IMR-90 (cell line): ENCODE results near the gene GPR171.

ENCODE experiments used
- CEBPB ChIP-seq: IDR thresholded peaks from 2 replicates; pipeline ENCODE4 v1.6.1; 2012; ENCODE audit warnings: low read depth, low read length, improper control_type of control experiment
- CHD1 ChIP-seq: IDR thresholded peaks from 2 replicates; pipeline ENCODE4 v1.6.1; 2012; ENCODE audit warnings: low read depth, low read length, improper control_type of control experiment
- FOS ChIP-seq: fragments of 150-350 bp; IDR thresholded peaks from 2 replicates; pipeline ENCODE4 v1.6.1; 2016; ENCODE audit warnings: low read depth, low read length
- MAFK ChIP-seq: IDR thresholded peaks from 2 replicates; pipeline ENCODE4 v1.6.1; 2012; ENCODE audit warnings: low read depth, low read length, improper control_type of control experiment
- MXI1 ChIP-seq: IDR thresholded peaks from 2 replicates; pipeline ENCODE4 v1.6.1; 2012; ENCODE audit warnings: low read depth, mild to moderate bottlenecking, low read length, moderate library complexity, borderline replicate concordance
- POLR2A ChIP-seq: IDR thresholded peaks from 2 replicates; pipeline ENCODE4 v1.6.1; 2012; ENCODE audit warnings: mild to moderate bottlenecking, low read depth, low read length
- RAD21 ChIP-seq: IDR thresholded peaks from 2 replicates; pipeline ENCODE4 v1.6.1; 2012; ENCODE audit warnings: low read length, improper control_type of control experiment
- TF ChIP-seq, protein P1 (sequence below): conservative IDR thresholded peaks from 2 replicates; pipeline ENCODE4 v1.5.1; 2012; ENCODE audit warnings: mild to moderate bottlenecking, low read depth, low read length, improper control_type of control experiment
- TF ChIP-seq, protein P2 (sequence below): fragments of 150-350 bp; IDR thresholded peaks from 2 replicates; pipeline ENCODE4 v1.6.1; 2017; ENCODE audit warnings: mild to moderate bottlenecking, antibody characterized with exemption, low read length, low read depth

DNA sequence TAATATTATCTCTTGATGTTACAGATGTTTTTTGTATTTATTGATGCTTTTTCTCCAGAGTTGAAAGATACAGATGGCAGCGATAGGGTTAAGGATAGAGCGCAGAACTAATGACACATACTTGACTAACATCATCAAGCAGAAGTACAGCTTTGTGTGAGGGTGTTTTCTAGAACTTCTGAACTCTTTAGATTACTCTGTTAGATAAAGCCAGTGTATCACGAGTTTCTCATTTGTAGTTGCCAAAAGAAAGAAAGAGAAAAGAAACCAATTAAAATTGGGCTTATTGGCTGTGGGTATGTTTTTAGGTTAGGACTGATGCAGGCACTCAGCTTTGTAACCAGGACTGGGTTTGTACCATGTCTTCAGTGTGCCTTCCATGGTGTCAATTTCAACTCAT is 6.6 kb upstream of the GPR171 start:
- TF ChIP-seq, protein P1, sequence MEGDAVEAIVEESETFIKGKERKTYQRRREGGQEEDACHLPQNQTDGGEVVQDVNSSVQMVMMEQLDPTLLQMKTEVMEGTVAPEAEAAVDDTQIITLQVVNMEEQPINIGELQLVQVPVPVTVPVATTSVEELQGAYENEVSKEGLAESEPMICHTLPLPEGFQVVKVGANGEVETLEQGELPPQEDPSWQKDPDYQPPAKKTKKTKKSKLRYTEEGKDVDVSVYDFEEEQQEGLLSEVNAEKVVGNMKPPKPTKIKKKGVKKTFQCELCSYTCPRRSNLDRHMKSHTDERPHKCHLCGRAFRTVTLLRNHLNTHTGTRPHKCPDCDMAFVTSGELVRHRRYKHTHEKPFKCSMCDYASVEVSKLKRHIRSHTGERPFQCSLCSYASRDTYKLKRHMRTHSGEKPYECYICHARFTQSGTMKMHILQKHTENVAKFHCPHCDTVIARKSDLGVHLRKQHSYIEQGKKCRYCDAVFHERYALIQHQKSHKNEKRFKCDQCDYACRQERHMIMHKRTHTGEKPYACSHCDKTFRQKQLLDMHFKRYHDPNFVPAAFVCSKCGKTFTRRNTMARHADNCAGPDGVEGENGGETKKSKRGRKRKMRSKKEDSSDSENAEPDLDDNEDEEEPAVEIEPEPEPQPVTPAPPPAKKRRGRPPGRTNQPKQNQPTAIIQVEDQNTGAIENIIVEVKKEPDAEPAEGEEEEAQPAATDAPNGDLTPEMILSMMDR: no peak
- TF ChIP-seq POLR2A: no peak
- TF ChIP-seq FOS: no peak
- TF ChIP-seq RAD21: no peak
- no peak for TF ChIP-seq CHD1
- TF ChIP-seq CEBPB: no peak
- TF ChIP-seq, protein P2, sequence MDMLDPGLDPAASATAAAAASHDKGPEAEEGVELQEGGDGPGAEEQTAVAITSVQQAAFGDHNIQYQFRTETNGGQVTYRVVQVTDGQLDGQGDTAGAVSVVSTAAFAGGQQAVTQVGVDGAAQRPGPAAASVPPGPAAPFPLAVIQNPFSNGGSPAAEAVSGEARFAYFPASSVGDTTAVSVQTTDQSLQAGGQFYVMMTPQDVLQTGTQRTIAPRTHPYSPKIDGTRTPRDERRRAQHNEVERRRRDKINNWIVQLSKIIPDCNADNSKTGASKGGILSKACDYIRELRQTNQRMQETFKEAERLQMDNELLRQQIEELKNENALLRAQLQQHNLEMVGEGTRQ: no peak
- no peak for TF ChIP-seq MAFK
- no peak for TF ChIP-seq MXI1
